GM12878 (cell line): Measurements from ENCODE around the gene RAB3A. TPM values are rescaled to one million over a fixed set of nuclear protein-coding genes. Genes with fewer than 3 reads are reported as not detected.

Source experiments
- ATAC-seq: fragments of 200-7000 bp; cut with Tn5 transposase; 3 replicates; pipeline ENCODE4 v1.9.1; 2020; ENCODE audit warnings: mild to moderate bottlenecking, moderate library complexity
- BruUV-seq: library from RNA; stranded (reverse); fragments of 400-500 nt; replicated peaks from 2 replicates; lab custom pipeline; 2021; lab: Mats Ljungman, UMichigan
- CTCF ChIA-PET: fragments of 300-600 bp; sonication (Branson Sonifier 250); formaldehyde crosslinking; extraction: SDS; loops from one replicate; lab custom pipeline; 2021; ENCODE audit warnings: inconsistent platforms; lab: Yijun Ruan, JAX
- POLR2A ChIA-PET: fragments of 350-600 bp; formaldehyde crosslinking; extraction: SDS; loops from one replicate; lab custom pipeline; 2021; ENCODE audit warnings: inconsistent platforms; lab: Charles Lee
- RAD21 ChIA-PET: fragments of 300-600 bp; sonication (Branson Sonifier 250); formaldehyde crosslinking; loops from one replicate; lab custom pipeline; 2023; ENCODE audit warnings: antibody characterized with exemption; ENCODE audit not compliant: unreplicated experiment; lab: Charles Lee
- SMC1A ChIA-PET: fragments of 300-600 bp; sonication (Branson Sonifier 250); formaldehyde crosslinking; loops from one replicate; lab custom pipeline; 2023; ENCODE audit not compliant: unreplicated experiment, uncharacterized antibody; lab: Charles Lee
- DNase-seq: peaks from one replicate; pipeline ENCODE4 v3.0.0-alpha.2; 2011; ENCODE audit warnings: low read depth, low spot score
- FAIRE-seq: peaks from 3 replicates; lab custom pipeline; 2011; peaks lifted over from hg19 to GRCh38; lab: Jason Lieb, UNC
- H2AFZ ChIP-seq: 2 replicates; pipeline ENCODE4 v1.6.0; 2011; ENCODE audit warnings: low read depth, low read length, control low read depth; ENCODE audit not compliant: control insufficient read depth
- H3K27ac ChIP-seq: 2 replicates; pipeline ENCODE4 v1.5.1; 2011; ENCODE audit warnings: control low read depth; ENCODE audit not compliant: control insufficient read depth, insufficient read depth
- H3K27me3 ChIP-seq, 2 experiments: replicated peaks in 1 of 2; 2 replicates each; pipeline versions ENCODE4 v1.6.0 to v1.6.1; 2011; ENCODE audit warnings: low read length in 1 of 2; ENCODE audit not compliant: control insufficient read depth in 2 of 2, insufficient read depth in 2 of 2
- H3K36me3 ChIP-seq, 2 experiments: 2 replicates each; pipeline ENCODE4 v1.5.1; 2011; ENCODE audit warnings: low read length in 1 of 2; ENCODE audit not compliant: control insufficient read depth in 2 of 2, insufficient read depth in 2 of 2
- H3K4me1 ChIP-seq: 2 replicates; pipeline ENCODE4 v1.6.1; 2011; ENCODE audit warnings: mild to moderate bottlenecking, low read length, moderate library complexity, mixed read lengths; ENCODE audit not compliant: control insufficient read depth, insufficient read depth
- H3K4me2 ChIP-seq: 2 replicates; pipeline ENCODE4 v1.6.0; 2011; ENCODE audit warnings: control low read depth; ENCODE audit not compliant: control insufficient read depth, insufficient read depth
- H3K4me3 ChIP-seq: fragments of 200-600 bp; sonication (generic); 2 replicates; pipeline ENCODE4 v1.5.1; 2016
- H3K79me2 ChIP-seq: 2 replicates; pipeline ENCODE4 v1.6.0; 2011; ENCODE audit warnings: low read length; ENCODE audit not compliant: control insufficient read depth, insufficient read depth
- H3K9ac ChIP-seq: 2 replicates; pipeline ENCODE4 v1.8.0; 2011; ENCODE audit warnings: low read length, control low read depth, mixed read lengths; ENCODE audit not compliant: control insufficient read depth, insufficient read depth
- H3K9me3 ChIP-seq: replicated peaks from 3 replicates; pipeline ENCODE4 v1.5.1; 2011; ENCODE audit warnings: mild to moderate bottlenecking, low read length; ENCODE audit not compliant: control insufficient read depth, insufficient read depth
- H4K20me1 ChIP-seq: 2 replicates; pipeline ENCODE4 v1.6.0; 2011; ENCODE audit not compliant: control insufficient read depth, insufficient read depth
- ATF2 ChIP-seq: IDR thresholded peaks from 2 replicates; pipeline ENCODE4 v1.6.1; 2012; ENCODE audit warnings: low read length, inconsistent platforms
- CREB1 ChIP-seq: IDR thresholded peaks from 2 replicates; pipeline ENCODE4 v1.6.1; 2012; ENCODE audit warnings: low read depth, mild to moderate bottlenecking, inconsistent platforms
- JUNB ChIP-seq: IDR thresholded peaks from 2 replicates; pipeline ENCODE4 v1.6.1; 2016; ENCODE audit warnings: antibody characterized with exemption, mild to moderate bottlenecking
- POLR2AphosphoS2 ChIP-seq: IDR thresholded peaks from 2 replicates; pipeline ENCODE4 v1.6.1; 2011; ENCODE audit warnings: low read depth, mild to moderate bottlenecking, low read length, improper control_type of control experiment, moderate library complexity
- RAD51 ChIP-seq: fragments of 450-650 bp; IDR thresholded peaks from 2 replicates; pipeline ENCODE4 v1.6.1; 2016; ENCODE audit warnings: moderate library complexity, mild to moderate bottlenecking, inconsistent platforms
- RBBP5 ChIP-seq: fragments of 200-600 bp; sonication (generic); conservative IDR thresholded peaks from 2 replicates; pipeline ENCODE4 v1.6.1; 2016
- RCOR1 ChIP-seq: conservative IDR thresholded peaks from 2 replicates; pipeline ENCODE4 v1.6.1; 2012; ENCODE audit warnings: low read depth, low read length, improper control_type of control experiment
- SPI1 ChIP-seq: IDR thresholded peaks from 2 replicates; pipeline ENCODE4 v1.6.1; 2011; ENCODE audit warnings: low read depth, mild to moderate bottlenecking, low read length, moderate library complexity, borderline replicate concordance; ENCODE audit not compliant: insufficient read depth
- TBL1XR1 ChIP-seq: IDR thresholded peaks from 2 replicates; pipeline ENCODE4 v1.6.1; 2012; ENCODE audit warnings: low read depth, low read length, improper control_type of control experiment
- YY1 ChIP-seq: IDR thresholded peaks from 2 replicates; pipeline ENCODE4 v1.6.1; 2011; ENCODE audit warnings: low read depth, mild to moderate bottlenecking, low read length
- WGBS: methylation state at CpG from one replicate; pipeline ENCODE4 v1.1.6; 2016; ENCODE audit warnings: low lambda C conversion rate; ENCODE audit not compliant: insufficient replicate concordance, insufficient coverage; ENCODE audit errors: missing lambda C conversion rate; 5-methylcytosine and 5-hydroxymethylcytosine counted together
- in situ Hi-C: fragments of 300-500 bp; cut with MboI; formaldehyde crosslinking; loops from 9 replicates; pipeline ENCODE4 v1.14.3; 2018; ENCODE audit warnings: mixed read lengths
- intact Hi-C: fragments of 100-400 bp; cut with micrococcal nuclease; formaldehyde crosslinking; loops from one replicate; pipeline ENCODE4 v1.14.2; 2022; ENCODE audit not compliant: unreplicated experiment
- polyA plus RNA-seq, 11 experiments: library from polyadenylated mRNA; depleted of rRNA in 4 of 11; unstranded in 6 of 11; stranded (reverse) in 5 of 11; fragments of >200 nt; fragmentation: Nextera tagmentation in 4 of 11; fragmentation: Illumina TruSeq in 1 of 11; extraction: Ambion mirVana in 4 of 11; extraction: Trizol in 1 of 11; gene quantifications; 1 replicate in 1 of 11; 2 replicates in 10 of 11; pipeline versions ENCODE4 v1.2.1 to v1.2.3, GENCODE V29; 2011 to 2016; ENCODE audit warnings: inconsistent platforms in 2 of 11, missing spikeins in 2 of 11, low read depth in 1 of 11
- total RNA-seq, 4 experiments: library from RNA; depleted of rRNA in 3 of 4; stranded (reverse); fragments of >200 nt in 3 of 4; fragmentation: Illumina TruSeq in 1 of 4; extraction: Trizol in 1 of 4; gene quantifications; 2 replicates each; pipeline versions ENCODE4 v1.2.1 to v1.2.3, GENCODE V29; 2013 to 2021
- TF ChIP-seq, protein P1 (sequence below): fragments of 450-650 bp; IDR thresholded peaks from 2 replicates; pipeline ENCODE4 v1.6.1; 2017; ENCODE audit warnings: borderline replicate concordance
- TF ChIP-seq, protein P2 (sequence below): IDR thresholded peaks from 2 replicates; pipeline ENCODE4 v1.6.1; 2011; ENCODE audit warnings: low read depth, low read length, improper control_type of control experiment, borderline replicate concordance
- TF ChIP-seq, protein P3 (sequence below): fragments of 450-650 bp; IDR thresholded peaks from 2 replicates; pipeline ENCODE4 v1.6.1; 2018; ENCODE audit warnings: borderline replicate concordance, mild to moderate bottlenecking; ENCODE audit not compliant: partially characterized antibody
- TF ChIP-seq, protein P4 (sequence below): fragments of 450-650 bp; IDR thresholded peaks from 2 replicates; pipeline ENCODE4 v1.6.1; 2017; ENCODE audit warnings: mild to moderate bottlenecking, moderate library complexity

Gene RAB3A
- total and polyA plus RNA-seq, 10 of the 15 experiments (the other 5 are each of a cell fraction or from before 2014, with no cell fraction given), result 0.07 to 3.5 (median 1.2) TPM; not detected in 1

- no peaks in the 10 kb centered on the region for H4K20me1 ChIP-seq
- no peak overlapping the region for H3K9ac ChIP-seq
- no peak overlapping the region for H3K4me3 ChIP-seq
- H3K79me2 ChIP-seq, result no peaks in the 10 kb centered on the region
- no peaks in the 10 kb centered on the region for H3K36me3 ChIP-seq
- no TSS peak for BruUV-seq
- ATAC-seq, result no peak
- no peak overlapping the region for H2AFZ ChIP-seq
- in situ Hi-C loops, result no loop called here
- no peak for FAIRE-seq
- ChIA-PET POLR2A (interaction anchor here (2.0 kb wide), 1 partner anchor 38 kb away, joined by 7 read pairs; the partner anchor contains the start of gene MPV17L2), RAD21 (interaction anchor here (1.0 to 1.2 kb wide), 2 partner anchors 26 to 50 kb away, joined by 3 to 5 read pairs; partner anchors contain the start of gene RAB3A), CTCF (interaction anchor here (0.6 to 3.4 kb wide), 7 partner anchors 10 to 178 kb away, joined by 3 to 20 read pairs (median 5); a partner anchor contains a TSS), SMC1A (interaction anchor here (0.8 to 1.0 kb wide), 2 partner anchors 14 to 49 kb away, joined by 3 read pairs; no protein-coding TSS in a partner anchor)
- peaks cover 11% of the 10 kb centered on the region for H3K4me1 ChIP-seq
- DNase-seq, result no peak
- no peak overlapping the region for H3K4me2 ChIP-seq
- no peak overlapping the region for H3K27ac ChIP-seq
- 58% methylated on average over 4 of the region's 4 CpGs for WGBS
- intact Hi-C loops, result no loop called here
- H3K27me3 ChIP-seq, result peaks cover 0 to 3% of the 10 kb centered on the region in 2 experiments; a peak in 2 of 4 replicates
- H3K9me3 ChIP-seq, result no peaks in the 10 kb centered on the region; the same call in 2 of the 3 replicates
- TF ChIP-seq RBBP5 (no peak), YY1 (no peak), ATF2 (no peak), JUNB (no peak), RCOR1 (no peak), POLR2AphosphoS2 (no peak), SPI1 (no peak), RAD51 (no peak), CREB1 (no peak), TBL1XR1 (no peak)
- TF ChIP-seq, protein P1, sequence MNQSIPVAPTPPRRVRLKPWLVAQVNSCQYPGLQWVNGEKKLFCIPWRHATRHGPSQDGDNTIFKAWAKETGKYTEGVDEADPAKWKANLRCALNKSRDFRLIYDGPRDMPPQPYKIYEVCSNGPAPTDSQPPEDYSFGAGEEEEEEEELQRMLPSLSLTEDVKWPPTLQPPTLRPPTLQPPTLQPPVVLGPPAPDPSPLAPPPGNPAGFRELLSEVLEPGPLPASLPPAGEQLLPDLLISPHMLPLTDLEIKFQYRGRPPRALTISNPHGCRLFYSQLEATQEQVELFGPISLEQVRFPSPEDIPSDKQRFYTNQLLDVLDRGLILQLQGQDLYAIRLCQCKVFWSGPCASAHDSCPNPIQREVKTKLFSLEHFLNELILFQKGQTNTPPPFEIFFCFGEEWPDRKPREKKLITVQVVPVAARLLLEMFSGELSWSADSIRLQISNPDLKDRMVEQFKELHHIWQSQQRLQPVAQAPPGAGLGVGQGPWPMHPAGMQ, result no peak
- TF ChIP-seq, protein P2, sequence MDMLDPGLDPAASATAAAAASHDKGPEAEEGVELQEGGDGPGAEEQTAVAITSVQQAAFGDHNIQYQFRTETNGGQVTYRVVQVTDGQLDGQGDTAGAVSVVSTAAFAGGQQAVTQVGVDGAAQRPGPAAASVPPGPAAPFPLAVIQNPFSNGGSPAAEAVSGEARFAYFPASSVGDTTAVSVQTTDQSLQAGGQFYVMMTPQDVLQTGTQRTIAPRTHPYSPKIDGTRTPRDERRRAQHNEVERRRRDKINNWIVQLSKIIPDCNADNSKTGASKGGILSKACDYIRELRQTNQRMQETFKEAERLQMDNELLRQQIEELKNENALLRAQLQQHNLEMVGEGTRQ, result no peak
- TF ChIP-seq, protein P3, sequence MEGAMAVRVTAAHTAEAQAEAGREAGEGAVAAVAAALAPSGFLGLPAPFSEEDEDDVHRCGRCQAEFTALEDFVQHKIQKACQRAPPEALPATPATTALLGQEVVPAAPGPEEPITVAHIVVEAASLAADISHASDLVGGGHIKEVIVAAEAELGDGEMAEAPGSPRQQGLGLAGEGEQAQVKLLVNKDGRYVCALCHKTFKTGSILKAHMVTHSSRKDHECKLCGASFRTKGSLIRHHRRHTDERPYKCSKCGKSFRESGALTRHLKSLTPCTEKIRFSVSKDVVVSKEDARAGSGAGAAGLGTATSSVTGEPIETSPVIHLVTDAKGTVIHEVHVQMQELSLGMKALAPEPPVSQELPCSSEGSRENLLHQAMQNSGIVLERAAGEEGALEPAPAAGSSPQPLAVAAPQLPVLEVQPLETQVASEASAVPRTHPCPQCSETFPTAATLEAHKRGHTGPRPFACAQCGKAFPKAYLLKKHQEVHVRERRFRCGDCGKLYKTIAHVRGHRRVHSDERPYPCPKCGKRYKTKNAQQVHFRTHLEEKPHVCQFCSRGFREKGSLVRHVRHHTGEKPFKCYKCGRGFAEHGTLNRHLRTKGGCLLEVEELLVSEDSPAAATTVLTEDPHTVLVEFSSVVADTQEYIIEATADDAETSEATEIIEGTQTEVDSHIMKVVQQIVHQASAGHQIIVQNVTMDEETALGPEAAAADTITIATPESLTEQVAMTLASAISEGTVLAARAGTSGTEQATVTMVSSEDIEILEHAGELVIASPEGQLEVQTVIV, result no peak
- TF ChIP-seq, protein P4, sequence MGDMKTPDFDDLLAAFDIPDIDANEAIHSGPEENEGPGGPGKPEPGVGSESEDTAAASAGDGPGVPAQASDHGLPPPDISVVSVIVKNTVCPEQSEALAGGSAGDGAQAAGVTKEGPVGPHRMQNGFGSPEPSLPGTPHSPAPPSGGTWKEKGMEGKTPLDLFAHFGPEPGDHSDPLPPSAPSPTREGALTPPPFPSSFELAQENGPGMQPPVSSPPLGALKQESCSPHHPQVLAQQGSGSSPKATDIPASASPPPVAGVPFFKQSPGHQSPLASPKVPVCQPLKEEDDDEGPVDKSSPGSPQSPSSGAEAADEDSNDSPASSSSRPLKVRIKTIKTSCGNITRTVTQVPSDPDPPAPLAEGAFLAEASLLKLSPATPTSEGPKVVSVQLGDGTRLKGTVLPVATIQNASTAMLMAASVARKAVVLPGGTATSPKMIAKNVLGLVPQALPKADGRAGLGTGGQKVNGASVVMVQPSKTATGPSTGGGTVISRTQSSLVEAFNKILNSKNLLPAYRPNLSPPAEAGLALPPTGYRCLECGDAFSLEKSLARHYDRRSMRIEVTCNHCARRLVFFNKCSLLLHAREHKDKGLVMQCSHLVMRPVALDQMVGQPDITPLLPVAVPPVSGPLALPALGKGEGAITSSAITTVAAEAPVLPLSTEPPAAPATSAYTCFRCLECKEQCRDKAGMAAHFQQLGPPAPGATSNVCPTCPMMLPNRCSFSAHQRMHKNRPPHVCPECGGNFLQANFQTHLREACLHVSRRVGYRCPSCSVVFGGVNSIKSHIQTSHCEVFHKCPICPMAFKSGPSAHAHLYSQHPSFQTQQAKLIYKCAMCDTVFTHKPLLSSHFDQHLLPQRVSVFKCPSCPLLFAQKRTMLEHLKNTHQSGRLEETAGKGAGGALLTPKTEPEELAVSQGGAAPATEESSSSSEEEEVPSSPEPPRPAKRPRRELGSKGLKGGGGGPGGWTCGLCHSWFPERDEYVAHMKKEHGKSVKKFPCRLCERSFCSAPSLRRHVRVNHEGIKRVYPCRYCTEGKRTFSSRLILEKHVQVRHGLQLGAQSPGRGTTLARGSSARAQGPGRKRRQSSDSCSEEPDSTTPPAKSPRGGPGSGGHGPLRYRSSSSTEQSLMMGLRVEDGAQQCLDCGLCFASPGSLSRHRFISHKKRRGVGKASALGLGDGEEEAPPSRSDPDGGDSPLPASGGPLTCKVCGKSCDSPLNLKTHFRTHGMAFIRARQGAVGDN, result no peak
Observed at GRCh38 chr19:18229915-18230314, 26.1 kb upstream of the RAB3A start.
